LNCaP clone FGC (cell line): ENCODE results near the gene ALG6.

ENCODE experiments used
- DNase-seq: peaks from one replicate; pipeline ENCODE4 v3.0.0-alpha.2; 2011; ENCODE audit warnings: low read depth
- H3K4me3 ChIP-seq: 2 replicates; pipeline ENCODE4 v1.5.1; 2011; ENCODE audit warnings: mild to moderate bottlenecking, low read depth, low read length, control low read depth
- CTCF ChIP-seq: IDR thresholded peaks from 2 replicates; pipeline ENCODE4 v1.5.1; 2012; ENCODE audit warnings: mild to moderate bottlenecking; ENCODE audit not compliant: control insufficient read depth, insufficient read depth; ENCODE audit errors: extremely low read depth

The ALG6 gene

GRCh38 chr1:63362073-63362472 lies 5.4 kb upstream of the ALG6 start:
- DNase-seq = peak; percentile 59
- no peak for TF ChIP-seq CTCF
- H3K4me3 ChIP-seq = no peak overlapping the region

GRCh38 chr1:63362578-63362977 lies 4.8 kb upstream of the ALG6 start:
- no peak overlapping the region for H3K4me3 ChIP-seq
- no peak for TF ChIP-seq CTCF
- DNase-seq = no peak

- no peak for DNase-seq
- no peak overlapping the region for H3K4me3 ChIP-seq
- no peak for TF ChIP-seq CTCF
Observed at GRCh38 chr1:63363014-63363413, 4.4 kb upstream of the ALG6 start.

GRCh38 chr1:63366908-63367214 lies 566 bp upstream of the ALG6 start:
- DNase-seq = no peak
- no peak for TF ChIP-seq CTCF
- peak overlapping the region; percentile 94 for H3K4me3 ChIP-seq

GRCh38 chr1:63368131-63368530 lies 704 bp downstream of the ALG6 start:
- no peak for DNase-seq
- H3K4me3 ChIP-seq = peak overlapping the region; percentile 94
- no peak for TF ChIP-seq CTCF

GRCh38 chr1:63379583-63379982 lies 12.2 kb downstream of the ALG6 start:
- H3K4me3 ChIP-seq = no peak overlapping the region
- no peak for DNase-seq
- TF ChIP-seq CTCF = no peak

- no peak overlapping the region for H3K4me3 ChIP-seq
- TF ChIP-seq CTCF = no peak
- DNase-seq = no peak
Observed at GRCh38 chr1:63381741-63382140, 14.3 kb downstream of the ALG6 start.
